Measurements from ENCODE around the gene A4GALT.

GRCh38 chr22:42695294-42695693, 25.4 kb downstream of the A4GALT start:
- TF ChIP-seq CTCF (conservative IDR thresholded peaks at IDR 0.05 in 1 of 2, IDR thresholded peaks at IDR 0.05 in 1 of 2; ENCODE audit: extremely low read depth in 1 of 2, insufficient read depth in 1 of 2, low read depth in 1 of 2, low read length in 2 of 2) (no peak), EZH2 (IDR thresholded peaks at IDR 0.05; ENCODE audit: borderline replicate concordance, low read length) (no peak)
